UCSD-AML1 (cell line): ENCODE data around the gene LAMTOR2.

ENCODE experiments used
- DNase-seq: peaks from one replicate; lab custom pipeline; 2025; ENCODE audit not compliant: unreplicated experiment; lab: John Stamatoyannopoulos, UW

Gene LAMTOR2

DNA sequence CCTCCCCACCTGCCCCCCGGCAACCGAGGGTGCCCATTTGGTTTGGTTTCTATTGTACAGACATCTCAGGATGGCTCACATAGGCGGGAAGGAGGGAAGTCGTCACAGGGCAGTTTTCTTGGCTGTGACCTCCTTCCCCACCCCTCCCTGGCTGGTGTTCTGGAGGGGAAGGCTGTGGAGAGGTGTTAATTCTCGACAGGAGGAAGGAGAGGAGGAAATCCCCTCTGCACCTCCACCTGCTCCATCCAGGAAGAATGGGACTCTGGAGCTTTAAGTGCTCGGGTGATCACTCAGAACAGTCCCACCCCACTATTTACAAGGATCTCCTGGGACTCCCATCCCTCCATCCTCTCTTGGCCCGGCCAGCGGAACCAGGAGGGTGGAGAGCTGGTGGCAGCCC lies 20.1 kb downstream of the LAMTOR2 start:
- DNase-seq = no peak

DNA sequence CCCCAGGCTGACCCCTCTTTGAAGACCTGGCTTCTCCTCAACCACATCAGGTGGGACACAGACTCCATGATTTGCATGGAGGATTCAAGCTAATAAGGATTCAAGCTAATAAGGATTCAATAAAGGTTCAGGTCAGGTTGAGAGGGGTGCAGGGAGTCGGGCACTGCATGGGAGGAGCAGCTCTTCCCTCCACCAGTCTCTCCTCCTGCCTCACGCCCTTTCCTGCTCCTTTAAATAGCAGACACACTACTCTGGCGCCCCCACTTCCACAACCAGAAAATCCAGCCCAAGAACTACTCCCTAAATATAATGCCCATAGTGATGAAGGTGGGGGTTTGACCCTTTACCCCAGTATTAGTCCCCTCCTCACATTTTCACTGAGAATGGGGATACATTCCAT lies 20.6 kb downstream of the LAMTOR2 start:
- peak; percentile 33 for DNase-seq

DNA sequence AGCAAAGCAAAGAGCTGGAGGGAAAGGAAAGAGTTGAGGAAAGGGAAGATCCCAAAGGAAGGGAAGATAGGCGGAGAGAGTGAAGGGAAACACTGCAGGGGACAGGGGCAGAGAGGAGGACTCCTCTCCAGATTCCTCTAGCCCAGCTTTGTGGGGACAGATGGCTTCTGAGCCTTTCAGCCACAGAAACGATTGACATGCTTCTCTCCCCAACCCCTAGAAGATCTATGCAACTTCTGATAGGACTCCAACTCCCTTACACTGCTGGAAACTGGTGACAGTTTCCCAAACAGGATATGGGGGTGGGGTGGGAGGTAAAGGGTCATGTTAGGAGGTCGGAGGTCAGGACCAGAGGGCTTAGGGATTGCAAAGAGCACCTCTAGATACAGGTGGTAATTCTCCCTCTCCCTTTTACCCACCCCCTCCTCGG lies 21.2 kb downstream of the LAMTOR2 start:
- no peak for DNase-seq

DNA sequence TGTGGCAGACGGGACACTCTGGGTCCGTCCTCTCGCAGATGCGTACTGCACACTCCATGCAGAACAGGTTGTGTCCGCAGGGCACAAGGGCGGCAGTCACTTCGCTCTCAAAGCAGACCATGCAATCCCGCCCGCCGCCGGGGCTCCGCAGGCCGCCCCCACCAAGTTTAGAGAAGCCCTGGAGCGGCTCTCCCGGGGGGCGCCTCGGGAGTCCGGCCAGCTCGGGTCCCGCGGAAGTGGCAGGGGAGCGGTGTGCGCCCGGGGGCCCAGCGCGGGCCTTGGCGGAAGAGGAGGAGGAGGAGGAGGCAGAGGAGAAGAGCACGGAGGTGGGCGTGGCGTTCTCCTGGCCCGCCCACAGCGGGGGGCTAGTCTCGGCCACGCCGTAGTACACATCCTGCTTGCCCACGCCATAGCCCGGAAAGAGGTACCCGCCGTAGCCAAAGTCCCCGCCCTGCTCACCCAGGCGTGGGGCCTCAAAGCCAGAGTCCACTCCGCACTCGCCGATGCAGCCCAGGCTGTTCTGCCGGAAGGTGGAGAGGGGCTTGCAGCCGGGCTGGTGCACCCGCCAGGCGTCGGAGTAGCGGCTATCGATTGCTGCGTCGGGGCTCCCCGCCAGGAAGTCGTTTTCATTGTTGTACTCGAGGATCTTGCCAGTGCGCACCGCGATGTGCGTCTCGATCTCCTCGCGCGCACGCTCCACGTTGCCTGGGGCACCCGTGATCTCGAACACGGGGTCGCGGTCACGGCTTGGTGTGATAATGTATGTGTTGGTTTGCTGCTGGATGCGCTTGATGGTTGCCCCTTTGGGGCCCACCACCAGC lies 22.2 kb downstream of the LAMTOR2 start:
- no peak for DNase-seq

DNA sequence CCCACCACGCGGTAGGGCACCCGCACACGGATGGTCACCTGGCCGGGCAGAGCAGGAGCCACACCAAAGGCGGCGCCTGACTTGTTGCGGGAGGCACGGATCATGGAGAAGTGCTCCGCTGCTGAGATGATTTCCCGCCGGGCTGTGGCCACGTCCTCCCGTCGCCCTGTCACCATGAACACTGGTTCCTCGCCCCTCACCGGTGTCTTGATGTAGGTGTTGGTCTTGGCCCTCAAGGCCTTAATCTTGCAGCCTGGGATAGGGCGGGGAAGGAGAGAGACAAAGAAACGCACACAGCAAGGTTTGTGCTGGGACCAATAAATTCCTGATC lies 22.8 kb downstream of the LAMTOR2 start:
- DNase-seq = no peak

DNA sequence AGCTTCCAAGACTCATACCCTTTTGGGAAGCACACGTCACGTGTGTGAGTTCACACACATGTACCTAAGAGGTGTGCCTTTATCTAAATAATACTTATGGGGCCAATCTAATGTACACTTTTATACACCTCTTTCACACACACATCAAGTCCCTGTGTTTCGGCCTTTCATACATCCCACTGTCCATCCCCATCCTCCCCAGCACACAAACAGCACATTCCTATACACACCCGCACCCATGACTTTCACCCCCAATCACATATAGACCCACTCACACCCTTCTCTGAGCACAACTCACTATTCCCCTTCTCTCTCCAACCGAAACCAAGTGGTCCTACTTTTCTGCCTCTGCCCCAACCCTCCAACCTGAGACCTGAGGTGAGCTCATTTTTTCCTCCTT lies 24.1 kb downstream of the LAMTOR2 start:
- DNase-seq = no peak

DNA sequence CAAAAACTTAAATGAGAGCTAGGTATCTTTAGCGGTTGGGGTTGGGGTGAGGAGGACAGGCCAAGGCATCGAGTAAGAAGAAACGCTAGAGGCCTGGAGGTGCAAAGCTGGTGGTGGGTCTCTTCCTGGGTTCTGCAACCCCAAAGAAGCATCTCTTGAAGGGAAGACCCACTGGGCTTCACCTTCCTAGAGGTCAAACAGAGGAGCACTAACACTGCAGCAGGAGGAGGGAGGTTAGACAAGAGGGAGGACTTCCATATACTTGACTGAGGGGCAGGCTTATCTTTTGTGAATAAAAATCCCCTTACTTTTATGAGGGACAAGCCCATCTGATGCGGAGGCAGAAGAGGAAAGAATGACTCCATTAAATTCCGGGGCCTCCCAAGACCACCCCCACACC lies 25.2 kb downstream of the LAMTOR2 start:
- DNase-seq = no peak

DNA sequence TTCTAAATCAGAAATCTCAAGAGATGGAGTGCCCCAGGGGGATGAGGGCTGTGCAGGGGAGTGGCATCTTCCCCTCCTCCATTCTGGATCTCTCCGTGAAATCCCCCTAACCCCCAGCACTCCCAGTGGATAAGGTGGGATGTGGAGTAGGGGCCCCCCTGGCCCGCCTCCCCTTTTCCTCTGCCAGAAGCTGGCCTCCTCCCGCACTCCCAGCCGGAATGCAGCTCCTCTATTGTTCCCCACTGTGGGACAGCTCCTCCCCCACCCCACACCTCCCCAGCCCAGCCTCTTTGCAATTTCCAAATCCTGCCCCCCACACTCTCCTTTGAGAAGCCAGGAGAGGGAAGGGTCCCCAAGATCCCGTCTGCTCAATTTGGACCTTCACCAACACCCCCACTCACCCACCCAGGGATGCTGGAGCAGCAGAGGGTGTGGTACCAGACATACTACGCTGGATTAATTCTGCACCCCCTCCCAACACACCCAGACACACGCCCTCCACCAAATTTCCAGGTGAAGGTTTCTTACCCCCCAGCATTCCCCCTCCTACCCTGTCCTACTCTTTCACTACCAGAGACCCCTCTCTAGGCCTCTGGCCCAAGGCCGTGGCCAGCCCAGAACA lies 25.8 kb downstream of the LAMTOR2 start:
- no peak for DNase-seq

DNA sequence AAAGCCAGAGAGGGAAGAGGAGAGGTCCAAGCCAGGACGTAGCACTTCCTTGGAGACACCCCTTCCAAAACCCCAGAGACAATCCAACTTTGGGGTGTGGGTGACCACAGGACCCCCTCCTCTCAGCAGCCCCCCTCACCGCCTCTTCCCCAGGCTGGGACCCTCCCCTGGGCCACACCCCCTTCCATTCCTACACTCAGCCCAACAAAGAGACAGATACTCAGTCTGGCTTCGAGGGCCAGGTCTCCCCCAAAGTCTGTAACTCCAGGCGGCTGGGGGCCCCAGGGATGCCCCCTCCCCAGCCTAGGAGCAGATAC lies 26.2 kb downstream of the LAMTOR2 start:
- DNase-seq = no peak

DNA sequence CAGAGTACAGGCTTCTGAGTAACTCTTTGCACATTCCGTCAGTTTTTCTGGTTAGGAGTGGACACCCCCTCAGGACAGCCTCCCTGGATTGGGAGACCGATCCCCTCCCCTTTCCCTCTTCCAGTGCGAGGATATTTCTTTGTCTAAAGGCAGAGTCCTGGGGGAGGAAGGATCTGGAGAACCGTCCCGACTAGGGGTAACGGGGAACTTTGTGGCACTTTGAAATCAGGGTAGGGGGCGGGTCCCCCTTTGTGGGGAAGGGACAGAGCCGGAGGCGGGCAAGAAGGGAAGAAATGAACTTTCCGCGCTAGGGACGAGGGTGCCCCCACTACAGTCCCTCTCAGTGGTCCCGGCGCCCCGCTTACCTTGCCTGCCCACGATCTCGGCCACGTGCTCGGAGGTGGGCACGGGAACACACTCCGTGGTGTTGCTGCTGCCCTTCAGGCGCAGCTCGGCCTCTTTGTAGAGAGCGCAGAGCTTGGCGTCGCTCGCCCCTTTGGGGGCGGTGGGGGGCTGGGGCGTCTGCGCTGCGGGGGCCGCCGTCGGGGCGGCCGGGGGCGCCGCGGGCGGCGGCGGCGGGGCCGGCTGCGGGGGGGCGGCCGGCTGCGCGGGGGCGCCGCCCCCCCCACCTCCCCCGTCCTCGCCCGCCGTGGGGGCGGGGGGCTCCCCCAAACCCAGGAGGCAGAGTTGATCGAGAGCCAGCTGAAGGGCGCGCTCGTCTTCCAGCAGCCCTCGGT lies 26.8 kb downstream of the LAMTOR2 start:
- no peak for DNase-seq

DNA sequence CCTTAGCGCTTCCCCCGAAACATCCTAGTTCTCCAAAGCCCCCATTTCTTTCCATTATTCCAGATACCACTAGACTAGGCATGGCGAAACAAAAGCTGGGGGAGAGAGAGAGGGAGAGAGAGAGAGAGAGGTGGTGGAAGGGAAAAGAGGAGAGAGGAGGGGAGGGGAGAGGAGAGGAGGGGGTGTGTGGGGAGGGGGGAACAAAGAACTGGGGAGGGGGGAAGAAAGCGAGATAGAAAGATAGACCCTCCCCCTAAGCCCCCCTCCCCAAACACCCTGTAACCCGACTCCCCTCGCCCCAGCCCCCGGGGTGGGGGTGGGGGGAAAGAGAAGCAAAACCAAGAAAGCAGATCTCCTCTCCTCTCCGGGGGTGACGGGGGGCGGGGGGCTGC lies 27.3 kb downstream of the LAMTOR2 start:
- no peak for DNase-seq

DNA sequence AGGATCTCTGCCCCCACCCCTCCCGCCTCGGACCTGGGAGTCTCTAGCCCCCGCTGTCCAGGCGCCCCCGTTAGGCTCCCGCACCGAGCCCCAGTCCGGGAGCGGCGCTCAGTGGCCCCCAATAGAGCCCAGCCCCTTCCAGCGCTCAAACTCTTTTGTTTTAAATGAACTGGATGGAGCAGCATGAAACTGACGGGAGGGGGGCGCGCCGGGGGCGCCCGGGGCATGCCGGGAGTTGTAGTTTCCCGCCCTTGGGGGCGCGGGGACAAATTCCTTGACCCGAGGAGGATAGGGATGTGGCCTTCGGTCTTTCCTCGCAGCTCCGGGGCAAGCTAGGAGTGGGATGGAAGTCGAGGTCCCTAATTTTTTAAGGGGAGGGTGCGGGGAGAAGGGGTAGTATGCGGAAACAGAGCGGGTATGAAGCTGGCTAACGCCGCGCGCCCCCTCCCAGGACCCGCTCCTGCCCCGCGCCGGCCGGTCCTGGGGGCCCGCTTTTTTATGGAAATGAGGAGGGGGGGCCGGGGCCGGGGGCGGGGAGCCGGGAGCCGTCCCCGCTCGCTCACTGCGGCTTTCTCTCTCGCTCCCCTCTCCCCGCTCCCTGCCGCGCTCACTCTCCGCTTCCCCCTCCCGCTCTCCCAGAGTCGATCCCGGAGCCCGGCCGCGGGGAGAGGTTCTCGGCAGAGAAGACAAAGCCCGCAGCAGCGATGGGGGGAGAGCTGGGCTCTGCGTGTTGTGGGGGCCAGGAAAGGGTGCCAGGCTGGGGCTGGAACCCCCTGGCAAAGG lies 27.9 kb downstream of the LAMTOR2 start, which contains the start of gene MEX3A:
TSS of gene MEX3A (minus strand) at position 157 of the 783 bp plus-strand sequence. CDS start 467 bp downstream, outside the sequence.
- peak; percentile 75 for DNase-seq

DNA sequence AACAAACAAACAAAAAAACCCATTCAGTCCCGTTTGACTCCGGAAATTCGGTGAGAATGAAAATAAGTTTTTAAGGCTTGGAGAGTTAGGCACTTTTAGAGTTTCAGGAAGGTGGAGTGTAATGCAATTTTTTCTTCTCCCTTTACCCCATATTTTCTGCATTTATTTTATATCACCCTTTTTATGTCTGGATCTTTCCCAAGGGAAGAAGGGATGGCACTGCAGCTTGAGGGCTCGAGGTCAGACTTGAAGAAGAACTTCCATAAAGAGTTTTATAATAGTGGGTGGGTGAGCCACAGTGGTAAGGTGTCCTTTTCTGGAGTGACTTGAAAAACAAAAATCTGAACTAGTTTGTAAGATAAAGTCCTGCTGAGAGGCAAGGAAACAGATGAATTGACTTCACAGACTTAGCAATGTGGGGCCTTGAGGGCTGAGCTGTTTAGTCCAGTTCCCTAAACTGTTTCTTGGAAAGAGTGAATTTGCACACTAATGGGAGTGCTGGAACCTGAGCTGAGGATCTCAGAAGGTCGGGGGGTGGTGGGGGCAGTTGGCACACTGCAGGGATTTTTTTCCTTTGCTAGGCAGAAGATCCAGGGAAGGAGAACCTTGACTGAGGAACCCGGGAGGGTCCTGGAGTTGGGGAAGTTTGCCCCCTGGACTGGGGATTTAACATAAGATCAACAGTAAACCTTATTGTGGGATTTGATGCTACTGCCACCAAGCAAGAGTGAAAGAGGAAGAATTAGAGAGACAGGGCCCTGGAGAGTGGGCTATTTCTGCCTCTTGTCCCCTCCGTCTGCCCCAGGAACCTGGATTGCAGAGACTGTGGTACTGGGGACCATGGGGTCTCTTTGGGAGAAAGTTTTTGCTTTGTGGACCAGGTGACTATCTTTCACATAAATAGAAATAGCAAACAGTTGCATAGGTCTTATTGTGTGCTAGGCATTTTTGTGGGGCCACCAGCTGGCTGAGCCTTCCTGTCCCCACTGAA lies 29.5 kb downstream of the LAMTOR2 start:
- no peak for DNase-seq

DNA sequence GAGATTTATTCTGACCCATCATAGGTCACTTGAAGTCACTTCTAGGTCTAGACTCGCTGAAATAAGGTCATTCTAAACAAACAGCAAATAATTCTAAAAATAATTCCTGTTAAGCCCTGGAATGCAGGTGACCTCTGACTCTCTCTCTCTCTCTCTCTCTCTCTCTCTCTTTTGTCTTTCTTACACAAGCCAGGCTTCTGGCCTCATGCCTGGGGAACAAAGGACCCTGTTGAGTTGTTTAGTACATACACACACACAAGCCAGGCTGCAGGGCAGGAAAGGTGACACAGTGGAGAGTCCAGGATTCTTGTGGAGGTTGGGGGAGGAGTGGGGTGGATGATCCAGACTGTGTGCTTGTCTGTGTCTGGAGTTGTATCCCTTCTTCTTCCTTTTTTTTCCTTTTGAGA lies 31.7 kb downstream of the LAMTOR2 start:
- DNase-seq = no peak

DNA sequence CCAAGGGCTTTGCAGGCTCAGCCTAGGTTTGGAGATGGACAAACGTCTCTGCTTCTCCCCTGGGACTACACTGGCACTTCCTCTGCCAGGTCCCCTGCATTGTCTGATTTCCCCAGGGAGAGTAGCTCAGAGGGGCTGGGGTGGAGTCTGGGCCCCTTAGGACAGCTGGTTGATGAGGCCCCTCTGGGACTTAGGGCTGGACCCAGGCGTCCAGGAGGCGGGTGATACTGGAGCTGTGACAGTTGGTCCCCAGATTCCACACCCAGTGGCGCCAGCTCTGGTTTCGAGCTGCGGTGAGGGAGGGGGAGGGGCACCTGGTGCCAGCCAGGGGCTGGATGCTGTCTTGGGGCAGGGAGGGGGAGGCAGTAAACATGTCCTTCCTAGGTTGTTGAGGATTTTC lies 35.1 kb downstream of the LAMTOR2 start:
- DNase-seq = no peak

DNA sequence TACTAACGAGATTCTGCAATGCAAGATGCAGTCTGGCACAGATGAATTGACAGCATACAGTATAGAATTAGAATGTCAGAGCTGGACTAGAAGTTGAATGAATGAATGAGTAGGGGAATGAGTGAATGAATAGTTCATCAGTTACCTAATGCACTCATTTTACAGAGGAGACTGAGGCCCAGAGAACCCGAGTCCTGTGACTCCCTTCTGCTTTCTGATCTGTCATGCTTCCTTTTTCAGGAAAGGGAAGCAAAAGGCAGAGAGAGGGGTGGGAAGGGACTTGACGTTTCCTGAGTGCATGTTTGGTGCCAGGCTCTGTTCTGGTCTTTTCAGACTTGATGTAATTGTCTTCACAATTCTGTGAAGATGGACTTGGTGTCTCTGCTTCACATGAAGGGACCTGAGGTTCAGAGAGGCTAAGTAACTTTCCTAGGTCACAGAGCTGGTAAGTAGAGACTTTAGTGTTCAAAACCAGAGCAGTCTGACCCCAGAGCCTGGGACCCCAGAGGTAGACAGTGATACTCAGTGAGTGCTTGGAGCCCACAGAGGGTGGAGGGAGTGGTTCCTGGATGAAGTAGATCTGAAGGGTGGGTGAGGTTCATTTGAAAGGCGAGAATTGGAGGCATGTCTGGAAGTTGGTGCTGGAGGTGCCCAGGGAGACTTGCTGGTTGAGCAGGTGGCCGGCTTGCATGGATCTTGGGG lies 35.7 kb downstream of the LAMTOR2 start:
- no peak for DNase-seq

DNA sequence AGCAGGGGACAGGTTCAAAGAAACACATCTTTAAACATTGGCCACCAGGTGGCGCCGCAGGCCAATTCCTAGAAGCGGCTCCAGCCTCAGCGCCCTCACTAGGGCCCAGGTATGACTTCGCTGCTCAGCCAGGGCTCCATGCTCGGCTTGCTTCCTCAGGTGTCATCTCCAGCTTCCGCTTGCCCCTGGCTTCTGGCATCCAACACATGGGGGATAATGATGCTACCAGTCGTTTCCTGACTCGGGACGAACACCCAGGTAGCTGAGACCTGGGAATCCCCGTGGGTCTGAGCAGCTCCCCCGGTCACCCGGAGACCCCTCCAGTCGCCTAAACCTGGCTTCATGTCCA lies 36.2 kb downstream of the LAMTOR2 start:
- peak; percentile 82 for DNase-seq

DNA sequence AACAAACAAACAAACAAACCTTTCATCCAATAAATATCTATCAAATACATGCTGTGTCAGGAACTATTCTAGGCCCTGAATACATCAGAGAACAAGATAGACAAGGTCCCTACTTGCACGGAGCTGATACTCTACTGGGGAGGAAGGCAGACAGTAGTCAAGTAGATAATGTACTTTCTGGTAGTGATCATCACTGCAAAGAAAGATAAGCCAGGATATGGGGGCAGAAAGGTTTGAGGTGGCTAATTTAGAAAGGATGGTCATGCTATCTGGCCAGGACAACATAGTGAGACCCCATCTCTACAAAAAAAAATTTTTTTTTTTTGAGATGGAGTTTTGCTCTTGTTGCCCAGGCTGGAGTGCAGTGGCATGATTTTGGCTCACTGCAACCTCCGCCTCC lies 37.0 kb downstream of the LAMTOR2 start:
- DNase-seq = no peak

DNA sequence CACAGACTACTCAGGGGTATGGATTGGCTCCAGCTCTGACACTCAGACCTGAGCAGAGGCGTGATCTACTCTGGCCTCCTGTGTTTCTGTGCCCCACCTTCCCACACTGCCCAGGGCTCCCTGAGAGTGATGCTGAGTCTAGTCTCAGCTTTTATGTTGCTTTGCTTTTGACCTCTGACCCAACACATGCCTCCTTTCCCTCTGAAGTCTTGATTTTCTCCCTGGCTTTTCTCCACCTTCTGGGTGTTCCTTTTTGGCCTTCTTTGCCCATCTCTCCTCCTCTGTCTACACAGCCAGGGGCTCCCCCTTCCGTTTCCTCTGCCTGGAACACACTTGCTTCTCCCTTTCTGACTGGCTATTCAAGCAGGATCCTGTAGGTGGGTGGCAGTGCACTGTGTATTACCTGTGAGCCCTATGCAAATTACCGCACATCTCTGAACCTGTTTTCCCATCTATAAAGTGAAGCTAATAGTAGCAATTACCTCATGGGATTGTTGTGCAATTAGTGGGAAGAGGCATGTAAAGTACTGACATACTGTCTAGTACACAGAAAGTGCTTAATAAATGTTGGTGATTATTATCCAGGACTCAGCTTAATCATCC lies 41.4 kb downstream of the LAMTOR2 start:
- DNase-seq = no peak
